Suprapubic skin (tissue), 4 donors: Measurements from ENCODE around the gene HNRNPM.

ENCODE experiments used
- CTCF ChIP-seq, 2 donors: fragments of 200-600 bp in 1 of 2; fragments of 450-650 bp in 1 of 2; sonication (generic) in 1 of 2; IDR thresholded peaks; one replicate each; pipeline ENCODE4 v1.5.1; 2016 to 2019; ENCODE audit warnings: antibody characterized with exemption in 2 of 2, mild to moderate bottlenecking in 1 of 2, moderate library complexity in 1 of 2
- EP300 ChIP-seq: sonication (generic); formaldehyde crosslinking; IDR thresholded peaks from one replicate; pipeline ENCODE4 v1.6.1; 2017; ENCODE audit warnings: antibody characterized with exemption
- POLR2A ChIP-seq, 2 donors: fragments of 450-650 bp; IDR thresholded peaks; one replicate each; pipeline ENCODE4 v1.6.1; 2017; ENCODE audit warnings: antibody characterized with exemption in 2 of 2, mild to moderate bottlenecking in 2 of 2, moderate library complexity in 2 of 2
- POLR2AphosphoS5 ChIP-seq, 3 donors: sonication (generic); formaldehyde crosslinking; IDR thresholded peaks; one replicate each; pipeline ENCODE4 v1.6.1; 2017; ENCODE audit warnings: antibody characterized with exemption in 3 of 3

GRCh38 chr19:8463365-8463764 is 18.6 kb downstream of the HNRNPM start:
- TF ChIP-seq POLR2A (IDR thresholded peaks at IDR 0.05) = no peak
- no peak for TF ChIP-seq CTCF (IDR thresholded peaks at IDR 0.05)
- no peak for TF ChIP-seq POLR2AphosphoS5 (IDR thresholded peaks at IDR 0.05)
- TF ChIP-seq EP300 = no peak
